ENCODE measurements around the gene TRIP4. TPM values are rescaled to one million over a fixed set of nuclear protein-coding genes. Genes with fewer than 3 reads are reported as not detected.
"Not testable (repeated sequence)": the region's sequence is repeated elsewhere in the genome, so short reads cannot be mapped to it uniquely, and the experiment has no call there.

The TRIP4 gene
- total RNA-seq (2014; rRNA removed; shearing (Covaris generic)): 11.4 and 13.5 TPM in 2 replicates

DNA sequence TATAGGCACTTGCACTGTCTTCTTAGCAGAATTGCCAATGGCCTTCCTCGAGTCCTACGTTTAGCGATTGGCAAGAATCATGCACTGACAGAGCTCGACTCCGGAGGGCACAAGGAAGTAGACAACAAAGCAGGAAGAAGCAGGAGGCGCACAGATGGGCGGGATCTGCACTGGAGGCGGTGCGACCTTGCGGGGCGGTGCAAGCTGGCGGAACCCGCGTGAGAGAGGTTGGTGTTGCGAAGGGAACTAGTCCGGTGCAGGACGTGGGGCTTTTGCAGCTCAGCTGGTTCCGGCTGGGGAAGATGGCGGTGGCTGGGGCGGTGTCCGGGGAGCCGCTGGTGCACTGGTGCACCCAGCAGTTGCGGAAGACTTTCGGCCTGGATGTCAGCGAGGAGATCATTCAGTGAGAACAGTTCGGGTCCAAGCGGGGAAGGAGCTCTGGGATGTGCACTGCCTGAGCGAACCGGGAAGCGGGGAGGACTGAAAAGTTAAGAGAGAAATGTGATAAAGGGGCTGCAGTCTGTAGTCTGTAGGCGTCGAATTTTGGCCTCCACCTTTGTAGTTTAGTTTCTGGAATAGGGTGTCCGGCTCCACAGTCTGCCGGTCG, at the start of gene TRIP4:
Gene TRIP4, plus strand, starts transcription at position 275 of the 607 bp plus-strand sequence. Its CDS starts 28 bp downstream, at position 303.
- peak; percentile 97 for DNase-seq (ENCODE audit: low read depth)

DNA sequence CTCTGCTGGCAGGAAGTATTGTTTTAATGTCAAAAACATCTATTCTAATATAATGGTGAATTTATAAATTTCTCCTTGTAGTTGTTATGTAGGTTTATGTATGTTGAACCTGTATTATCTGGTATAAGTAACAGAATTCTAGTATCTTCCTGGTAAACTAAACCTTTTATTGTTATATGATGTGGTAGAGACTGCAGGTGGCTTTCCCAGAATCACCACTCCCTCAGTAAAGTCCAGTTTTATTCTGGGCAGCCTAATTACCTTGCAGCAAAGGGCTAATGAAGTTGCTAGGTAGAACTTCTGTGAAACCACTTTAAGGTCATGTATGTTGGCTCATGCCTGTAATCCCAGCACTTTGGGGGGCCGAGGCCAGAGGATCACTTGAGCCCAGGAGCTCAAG, 47.3 kb upstream of the TRIP4 start:
- DNase-seq (ENCODE audit: low read depth): no peak

DNA sequence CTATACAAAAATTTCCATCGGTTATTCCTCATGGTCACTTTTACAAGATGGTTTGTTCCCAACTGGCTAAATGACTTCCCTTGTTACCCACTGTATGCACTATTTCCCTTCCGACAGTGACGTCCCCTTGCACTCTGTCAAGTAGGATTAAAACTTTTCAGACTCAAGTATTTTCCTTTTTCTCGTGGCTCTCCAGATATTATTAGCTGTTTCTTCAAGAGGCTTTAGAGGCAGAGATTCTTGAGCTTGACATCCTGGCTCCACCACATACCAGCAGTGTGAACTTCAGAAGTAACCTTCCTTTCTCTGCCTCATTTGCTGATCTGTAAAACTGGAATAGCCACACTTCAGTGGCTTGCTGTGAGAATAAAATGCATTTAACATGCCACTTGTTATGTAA, 45.7 kb upstream of the TRIP4 start:
- DNase-seq (ENCODE audit: low read depth): no peak

DNA sequence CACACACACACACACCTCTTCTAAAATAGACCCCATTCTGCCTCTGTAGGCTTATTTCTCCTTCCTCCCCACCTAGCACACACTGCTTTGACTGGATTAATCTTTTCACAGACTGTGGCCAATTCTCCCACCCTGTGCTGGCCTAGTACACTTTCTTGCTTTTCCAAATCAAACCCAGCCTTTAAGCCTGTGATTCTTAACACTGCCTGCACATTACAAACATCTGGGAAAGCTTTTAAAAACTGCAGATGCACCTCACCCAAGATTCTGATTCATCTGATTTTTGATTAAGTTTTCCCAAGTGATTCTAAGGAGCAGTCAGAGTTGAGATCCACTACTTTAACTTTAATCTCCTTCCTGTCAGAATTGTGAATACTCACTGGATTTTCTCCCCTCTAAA, 44.4 kb upstream of the TRIP4 start:
- DNase-seq (ENCODE audit: low read depth): no peak

DNA sequence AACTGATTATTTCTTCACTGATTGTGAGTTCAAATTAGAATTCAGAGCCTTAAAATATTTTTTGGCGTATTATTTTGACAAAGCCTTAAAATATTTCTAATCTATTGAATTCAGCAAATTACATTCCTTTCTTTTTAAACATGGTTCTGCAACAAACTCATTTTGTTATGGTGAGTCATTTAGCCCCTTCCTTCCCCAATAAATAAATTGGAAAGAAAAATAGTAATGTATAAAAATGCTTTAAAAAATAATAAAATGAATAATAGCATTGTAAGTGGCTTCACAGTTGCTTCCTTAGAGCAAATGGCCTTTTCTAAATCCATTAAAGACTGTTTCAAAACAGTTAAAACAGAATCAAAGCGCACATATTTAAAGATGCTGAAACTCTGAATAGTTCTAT, 43.8 kb upstream of the TRIP4 start:
- DNase-seq (ENCODE audit: low read depth): no peak

DNA sequence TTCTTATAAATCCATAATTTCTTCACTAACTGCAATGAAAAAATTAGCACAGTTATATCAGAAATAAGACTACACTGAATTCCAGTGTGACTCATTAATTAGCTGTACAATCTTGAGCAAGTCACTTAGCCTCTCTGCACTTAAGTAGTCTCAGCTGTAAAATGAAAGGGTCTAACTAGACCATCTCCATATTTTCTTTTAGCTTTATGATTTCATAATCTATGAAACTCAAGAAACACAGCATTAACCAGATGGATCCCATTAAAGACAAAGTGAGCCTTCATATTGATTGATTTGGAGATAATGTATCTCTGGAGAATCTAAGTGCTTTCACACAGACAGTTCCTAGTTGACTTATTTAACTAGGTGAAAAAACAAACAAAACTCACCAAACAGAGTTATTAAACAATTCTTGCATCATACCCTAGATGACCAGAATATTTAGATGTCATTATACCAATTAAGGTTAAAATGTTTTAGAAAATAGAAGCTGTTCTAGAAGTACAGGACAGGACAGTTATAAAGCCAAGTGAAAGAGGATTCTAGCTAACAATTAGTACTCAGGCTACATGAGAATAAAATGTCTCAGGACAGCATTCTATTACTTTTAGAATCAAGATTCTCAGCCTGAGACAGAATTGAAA, 42.9 kb upstream of the TRIP4 start:
- DNase-seq (ENCODE audit: low read depth): no peak

DNA sequence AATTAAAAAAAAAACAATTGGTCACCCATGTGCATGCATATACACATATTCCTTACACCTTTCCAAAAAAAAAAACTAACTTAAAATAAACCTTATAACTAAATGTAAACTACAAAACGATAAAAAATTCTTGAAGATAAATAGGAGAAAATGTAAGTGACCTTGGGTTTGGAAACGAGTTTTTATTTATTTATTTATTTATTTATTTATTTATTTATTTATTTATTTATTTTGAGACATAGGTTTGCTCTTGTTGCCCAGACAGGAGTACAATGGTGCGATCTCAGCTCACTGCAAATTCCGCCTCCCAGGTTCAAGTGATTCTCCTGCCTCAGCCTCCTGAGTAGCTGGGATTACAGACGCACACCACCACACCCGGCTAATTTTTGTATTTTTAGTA, 41.4 kb upstream of the TRIP4 start:
- DNase-seq (ENCODE audit: low read depth): not testable (repeated sequence)

DNA sequence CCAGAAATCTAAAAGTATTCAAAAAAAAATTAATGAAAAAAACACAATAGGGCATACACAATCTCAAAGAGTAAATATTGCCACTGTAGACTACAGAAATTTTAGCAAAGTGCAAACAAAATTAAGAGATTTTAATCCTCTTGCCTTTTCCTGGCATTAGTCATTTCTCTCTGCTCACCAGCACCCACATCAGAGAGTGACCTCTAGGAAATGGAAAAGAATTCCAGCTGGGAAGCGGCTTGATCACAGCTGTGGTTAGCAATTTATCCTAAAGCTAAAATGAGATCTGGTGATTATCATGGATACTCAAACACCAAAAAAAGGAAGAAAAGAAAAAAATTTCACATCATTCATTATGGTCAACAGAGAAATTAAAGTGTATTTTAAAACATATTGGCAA, 39.2 kb upstream of the TRIP4 start:
- no peak for DNase-seq (ENCODE audit: low read depth)

DNA sequence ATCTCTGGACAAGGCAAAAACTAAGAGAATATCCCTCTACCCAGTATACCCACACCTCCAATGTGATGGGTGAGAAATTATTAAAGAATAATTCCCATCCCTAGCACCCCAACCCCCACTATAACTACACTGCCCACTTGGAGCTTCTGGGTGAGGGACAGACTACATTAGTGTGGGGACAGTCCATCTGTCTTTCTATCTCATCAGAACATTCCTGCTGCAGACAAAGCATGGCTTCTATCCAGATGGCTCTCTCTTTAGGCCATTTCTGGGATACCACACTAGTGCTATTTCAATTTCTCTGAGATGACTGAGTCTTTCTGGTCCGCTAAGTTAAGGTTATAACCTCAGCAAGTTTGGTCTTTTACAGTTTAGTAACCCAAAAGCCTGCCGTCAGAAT, 38.3 kb upstream of the TRIP4 start:
- DNase-seq (ENCODE audit: low read depth): no peak

DNA sequence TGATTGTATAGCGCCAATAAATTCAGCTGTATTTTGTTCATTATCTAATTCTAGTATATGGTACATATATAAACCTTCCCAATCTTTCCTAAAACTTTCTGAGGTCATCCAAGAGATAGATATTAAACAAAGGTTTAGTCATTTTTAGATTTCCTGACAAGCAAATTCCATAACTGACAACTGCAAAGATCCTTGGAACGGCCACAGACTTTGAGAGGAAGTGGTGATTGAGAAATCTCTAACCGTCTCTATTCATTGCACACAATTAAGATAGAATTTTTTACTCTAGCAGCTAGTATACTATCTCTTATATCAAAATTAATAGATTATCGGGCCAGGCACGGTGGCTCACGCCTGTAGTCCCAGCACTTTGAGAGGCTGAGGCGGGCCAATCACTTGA, 36.4 kb upstream of the TRIP4 start:
- no peak for DNase-seq (ENCODE audit: low read depth)

DNA sequence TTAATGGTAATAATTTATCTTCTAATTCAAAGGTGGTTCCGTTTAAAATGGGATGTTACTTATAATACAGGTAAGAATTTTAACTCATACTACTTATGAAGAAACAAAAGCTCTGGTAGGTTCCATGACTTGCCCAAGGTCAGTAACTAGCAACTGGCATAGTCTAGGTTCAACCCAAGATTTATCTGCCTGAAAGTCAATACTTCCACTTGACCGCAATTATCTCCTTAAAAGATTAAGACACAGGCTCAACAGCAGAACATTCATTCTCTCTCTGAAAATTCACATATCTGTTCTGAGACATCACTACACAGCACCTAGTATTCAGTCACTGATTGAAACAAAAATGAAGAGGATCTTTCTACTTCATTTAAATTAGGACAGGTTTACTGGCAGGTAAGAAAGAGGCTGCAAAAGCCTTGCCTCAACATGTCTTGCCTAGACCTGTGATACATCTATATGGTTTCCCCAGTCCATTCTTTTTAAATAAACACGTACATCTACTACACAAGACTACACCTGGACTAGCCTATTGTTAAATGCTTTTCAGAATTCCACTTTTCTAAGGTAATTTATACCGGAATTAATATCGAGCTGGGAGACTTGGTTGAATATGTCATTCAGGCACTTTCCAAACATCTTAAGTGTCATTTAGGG, 32.8 kb upstream of the TRIP4 start:
- DNase-seq (ENCODE audit: low read depth): no peak

DNA sequence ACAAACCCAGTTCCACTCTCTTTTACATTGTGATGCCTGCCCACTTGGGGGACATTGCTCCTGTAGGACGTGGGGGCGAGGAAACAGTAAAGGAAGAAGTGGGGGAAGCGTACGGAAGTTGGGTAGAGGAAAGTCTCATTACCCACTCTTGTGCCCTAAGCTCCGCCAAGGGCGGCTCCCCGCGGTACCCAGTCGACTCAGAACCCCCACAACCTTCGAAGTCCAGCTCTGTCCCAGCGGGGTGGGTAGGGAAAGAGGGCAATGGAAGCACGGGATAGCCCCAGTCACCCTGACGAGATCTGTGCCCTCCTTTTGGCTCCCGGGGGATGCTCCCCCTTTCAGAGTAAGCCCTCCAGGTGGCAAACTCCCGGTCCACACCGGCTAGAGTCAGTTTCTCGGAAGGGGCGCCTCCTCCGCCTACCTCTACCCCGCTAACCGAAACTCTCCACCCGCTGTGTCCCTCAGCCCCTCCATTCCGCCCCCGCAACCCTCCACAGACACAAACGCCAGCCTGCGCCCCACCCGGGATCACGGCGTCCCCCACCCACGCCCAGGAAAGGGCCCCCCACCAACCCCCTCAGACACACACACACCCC, 32.2 kb upstream of the TRIP4 start:
- peak; percentile 15 for DNase-seq (ENCODE audit: low read depth)

DNA sequence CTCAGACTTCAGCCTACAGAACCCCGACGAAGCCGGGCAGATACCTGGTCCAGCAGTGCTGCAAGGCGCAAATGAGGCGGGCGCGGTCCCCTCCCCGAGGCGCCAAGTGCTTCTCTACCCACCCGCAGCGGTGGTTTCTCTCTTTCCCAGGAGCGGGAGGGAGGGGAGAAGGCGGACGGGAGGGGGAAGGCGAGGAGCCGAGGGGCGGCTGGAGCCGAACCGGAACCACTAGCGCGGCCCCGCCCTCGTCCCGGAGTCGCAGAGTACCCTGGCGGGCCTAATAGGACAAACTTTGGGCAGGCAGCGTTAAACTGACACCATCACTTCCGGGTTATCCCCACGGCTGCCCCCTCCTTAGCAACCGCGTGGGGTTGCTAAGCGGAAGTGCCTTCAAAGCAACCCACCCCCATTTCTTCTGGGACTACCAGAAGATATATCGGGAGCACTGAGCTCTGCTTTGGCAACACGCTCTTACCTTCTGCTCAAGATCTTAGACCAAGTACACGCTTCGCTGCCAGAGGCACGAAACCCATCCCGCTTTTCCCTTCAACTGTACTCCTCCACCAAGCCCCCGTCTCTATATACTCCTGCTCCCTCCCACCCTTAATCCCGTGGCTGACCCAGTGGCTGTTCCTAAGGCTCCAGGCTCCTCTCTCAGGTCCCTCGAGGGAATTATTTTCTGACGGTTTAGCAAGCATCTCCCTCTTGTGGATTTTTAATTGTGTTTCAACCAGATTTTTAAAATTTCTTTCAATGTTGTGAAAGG, 31.5 kb upstream of the TRIP4 start, which contains the start of gene CSNK1G1:
Gene CSNK1G1, minus strand, starts transcription at position 230 of the 766 bp plus-strand sequence. CDS start 55,674 bp downstream, outside the sequence.
- DNase-seq (ENCODE audit: low read depth): peak; percentile 96

DNA sequence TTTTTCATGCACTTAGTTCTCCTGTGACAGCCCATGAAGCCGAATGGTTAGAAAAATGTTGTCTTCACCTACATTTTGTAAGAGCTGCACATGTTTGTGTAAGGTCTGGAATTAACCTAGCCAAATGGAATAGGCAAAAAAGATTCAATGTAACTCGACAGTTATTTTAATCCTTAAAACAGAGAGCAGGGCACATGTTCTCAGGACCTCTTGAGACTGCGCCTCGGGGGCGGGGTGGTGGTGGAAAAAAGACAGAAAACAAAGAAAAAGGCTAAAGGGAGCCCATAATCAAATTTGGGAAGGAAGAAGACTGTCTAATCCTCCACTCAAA, 31.0 kb upstream of the TRIP4 start:
- no peak for DNase-seq (ENCODE audit: low read depth)

DNA sequence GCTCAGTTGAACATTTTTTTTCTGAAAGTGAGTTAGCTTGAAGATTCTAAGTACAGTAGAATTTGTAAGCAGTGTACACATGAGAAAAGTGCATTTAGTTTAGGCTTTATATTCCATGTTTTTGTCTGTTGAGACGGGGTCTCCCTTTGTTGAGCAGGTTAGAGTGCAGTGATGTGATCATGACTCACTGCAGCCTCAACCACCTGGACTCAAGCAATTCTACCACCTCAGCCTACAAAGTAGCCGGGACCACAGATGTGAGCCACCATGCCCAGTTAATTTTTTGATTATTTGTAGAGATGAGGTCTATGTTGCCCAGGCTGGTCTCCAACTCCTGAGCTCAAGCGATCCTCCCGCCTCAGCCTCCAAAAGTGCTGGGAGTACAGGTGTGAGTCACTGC, 26.4 kb upstream of the TRIP4 start:
- no peak for DNase-seq (ENCODE audit: low read depth)

DNA sequence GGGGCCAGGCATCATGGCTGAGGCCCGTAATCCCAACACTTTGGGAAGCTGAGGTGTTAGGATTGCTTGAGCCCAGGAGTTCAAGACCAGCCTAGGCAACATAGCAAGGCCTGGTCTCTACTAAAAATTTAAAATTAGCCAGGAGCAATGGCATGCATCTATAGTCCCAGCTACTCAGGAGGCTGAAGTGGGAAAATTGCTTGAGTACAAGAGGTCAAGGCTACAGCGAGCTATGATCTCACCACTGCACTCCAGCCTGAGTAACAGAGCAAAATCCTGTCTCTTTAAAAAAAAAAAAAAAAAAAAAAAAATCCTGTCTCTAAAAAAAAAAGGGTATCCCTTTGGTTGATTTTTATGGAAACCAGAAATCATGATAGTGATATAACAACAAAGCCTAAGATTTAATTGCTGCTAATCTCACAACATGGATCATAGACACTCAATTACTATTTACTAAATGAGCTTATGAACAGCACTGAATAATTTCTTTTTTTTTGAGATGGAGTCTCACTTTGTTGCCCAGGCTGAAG, 18.5 kb upstream of the TRIP4 start:
- DNase-seq (ENCODE audit: low read depth): no peak

DNA sequence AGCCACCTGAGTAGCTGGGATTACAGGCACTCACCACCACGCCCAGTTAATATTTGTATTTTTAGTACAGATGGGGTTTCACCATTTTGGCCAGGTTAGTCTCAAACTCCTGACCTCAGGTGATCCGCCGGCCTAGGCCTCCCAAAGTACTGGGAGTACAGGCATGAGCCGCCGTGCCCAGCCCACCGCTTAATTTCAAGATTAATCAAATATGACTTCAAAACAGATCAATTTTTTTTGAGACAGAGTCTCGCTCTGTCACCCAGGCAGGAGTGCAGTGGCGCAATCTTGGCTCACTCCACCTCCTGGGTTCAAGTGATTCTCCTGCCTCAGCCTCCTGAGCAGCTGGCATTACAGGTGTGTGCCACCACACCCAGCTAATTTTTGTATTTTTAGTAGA, 16.3 kb upstream of the TRIP4 start:
- DNase-seq (ENCODE audit: low read depth): not testable (repeated sequence)

DNA sequence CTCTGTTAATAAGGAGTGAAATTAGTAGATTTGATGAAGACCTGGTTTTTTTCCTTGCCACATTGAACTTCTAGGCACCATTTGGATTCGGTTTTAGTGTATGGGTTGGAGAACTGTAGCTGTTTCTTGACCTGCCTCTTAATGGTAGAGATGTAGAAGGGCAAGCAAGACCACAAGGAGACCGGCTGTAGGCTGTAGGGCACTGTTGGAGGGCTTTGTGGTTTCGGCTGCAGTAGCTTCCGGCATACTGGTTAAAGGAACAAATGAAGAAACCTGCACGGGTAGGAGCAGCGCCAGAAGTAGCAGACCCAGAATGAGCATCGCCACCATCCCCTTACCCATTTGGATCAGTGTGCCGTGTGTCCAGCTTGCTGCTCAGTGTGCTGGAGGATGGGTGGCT, 14.3 kb upstream of the TRIP4 start:
- no peak for DNase-seq (ENCODE audit: low read depth)

DNA sequence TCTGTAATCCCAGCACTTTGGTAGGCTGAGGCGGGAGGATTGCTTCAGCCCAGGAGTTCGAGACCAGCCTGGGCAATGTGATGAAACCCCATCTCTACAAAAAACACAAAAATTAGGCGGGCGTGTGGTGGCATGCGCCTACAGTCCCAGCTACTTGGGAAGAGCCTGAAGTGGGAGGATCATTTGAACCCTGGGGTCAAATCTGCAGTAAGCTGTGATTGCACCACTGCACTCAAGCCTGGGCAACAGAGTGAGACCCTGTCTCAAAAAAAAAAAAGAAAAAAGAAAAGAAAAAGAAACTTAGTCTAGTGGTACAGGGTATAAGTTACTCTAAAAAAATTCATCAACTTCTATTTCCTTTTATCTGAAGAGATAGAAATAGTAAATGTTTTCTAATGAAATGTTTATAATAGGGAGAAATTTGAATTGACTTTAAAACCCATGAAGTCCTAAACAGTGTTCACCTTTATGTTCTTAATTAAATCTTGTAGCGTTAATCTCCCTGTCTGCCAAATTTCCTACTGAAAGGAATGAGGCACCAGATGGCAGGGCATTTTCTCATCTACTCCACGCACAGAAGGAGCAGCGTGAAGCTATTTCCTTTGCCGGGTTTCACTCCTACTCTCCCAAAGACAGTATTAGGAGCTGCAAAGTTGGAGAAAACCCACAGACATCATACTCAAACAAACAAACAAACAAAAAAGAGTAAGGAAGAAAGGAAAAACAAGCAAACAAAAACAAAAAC, 8.2 kb upstream of the TRIP4 start:
- no peak for DNase-seq (ENCODE audit: low read depth)

DNA sequence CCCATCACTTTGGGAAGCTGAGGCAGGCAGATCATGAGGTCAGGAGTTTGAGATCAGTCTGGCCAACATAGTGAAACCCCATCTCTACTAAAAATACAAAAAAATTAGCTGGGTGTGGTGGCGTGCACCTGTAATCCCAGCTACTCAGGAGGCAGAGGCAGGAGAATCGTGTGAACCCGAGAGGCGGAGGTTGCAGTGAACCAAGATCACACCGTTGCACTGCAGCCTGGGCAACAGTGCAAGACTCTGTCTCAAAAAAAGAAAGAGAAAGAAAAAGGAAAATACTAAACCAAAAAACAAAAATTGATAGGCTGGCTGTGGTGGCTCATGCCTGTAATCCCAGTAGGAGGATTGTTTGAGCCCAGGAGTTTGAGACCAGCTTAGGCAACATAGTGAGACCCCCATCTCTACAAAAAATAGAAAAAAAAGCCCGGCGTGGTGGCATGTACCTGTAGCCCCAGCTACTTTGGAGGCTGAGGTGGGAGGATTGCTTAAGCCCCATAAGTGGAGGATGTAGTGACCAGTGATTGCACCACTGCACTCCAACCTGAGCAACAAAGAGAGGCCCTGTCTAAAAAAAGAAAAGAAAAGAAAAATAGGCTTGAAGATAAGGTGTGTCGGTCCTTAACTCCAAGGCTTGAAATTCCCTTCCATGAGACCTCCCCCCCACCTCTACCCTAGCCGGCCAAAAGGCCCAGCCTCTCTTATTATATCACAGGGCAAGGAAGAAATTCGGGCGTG, 7.3 kb upstream of the TRIP4 start:
- DNase-seq (ENCODE audit: low read depth): not testable (repeated sequence)

Data from Daoy (cell line).